ENCODE results near the gene TMEM125. TPM values are rescaled to one million over a fixed set of nuclear protein-coding genes. Genes with fewer than 3 reads are reported as not detected.

Gene TMEM125
- total RNA-seq, 2 donors from 2014 or later: 11.7 to 16.6 TPM

DNA sequence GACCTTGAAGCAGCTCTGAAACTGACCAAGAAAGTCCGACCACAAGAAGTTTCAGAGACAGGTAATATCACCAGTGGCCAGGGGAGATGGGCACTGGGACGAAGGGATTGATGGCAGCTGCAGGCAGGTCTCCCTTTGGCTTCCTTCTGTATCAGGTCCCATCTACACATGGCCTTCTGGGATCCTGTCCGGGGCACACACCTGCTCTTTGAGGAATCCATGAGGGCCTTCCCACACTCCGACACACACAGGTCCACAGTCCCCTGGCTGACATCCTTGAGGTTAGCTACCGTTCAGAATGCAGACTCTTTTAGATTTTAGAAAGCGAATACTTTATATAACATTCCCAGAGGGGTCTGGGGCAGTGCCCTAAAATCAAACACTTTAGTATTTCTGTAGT lies 26.5 kb upstream of the TMEM125 start:
- H3K27me3 ChIP-seq (ENCODE audit: control insufficient read depth, insufficient read depth, low read length, poor library complexity, severe bottlenecking): no peaks in the 10 kb centered on the region
- no peak overlapping the region for H3K4me3 ChIP-seq (ENCODE audit: low read length)
- no peaks in the 10 kb centered on the region for H3K36me3 ChIP-seq (ENCODE audit: control insufficient read depth, insufficient read depth, low read length)
- Mint-ChIP-seq H3K4me1 (no peaks in the 10 kb centered on the region), H3K9me3 (peaks cover 57% of the 10 kb centered on the region), H3K4me3 (no peak overlapping the region), H3K36me3 (ENCODE audit: low read depth) (no peaks in the 10 kb centered on the region), H3K27ac (no peak overlapping the region), H3K27me3 (ENCODE audit: insufficient read depth) (peaks cover 5% of the 10 kb centered on the region)
- DNase-seq: no peak
- 88 to 95% methylated on average over 5 to 6 of the region's 6 CpGs for WGBS, 2 experiments (ENCODE audit: insufficient coverage in 1 of 2, insufficient read length in 1 of 2)
- no peaks in the 10 kb centered on the region for H3K4me1 ChIP-seq (ENCODE audit: control insufficient read depth, insufficient read depth, low read length)
- H3K9ac ChIP-seq (ENCODE audit: extremely low read depth, low read length, poor library complexity, severe bottlenecking): no peak overlapping the region
- peaks cover 26% of the 10 kb centered on the region for H3K9me3 ChIP-seq (ENCODE audit: control insufficient read depth, low read length)
- H3K27ac ChIP-seq (ENCODE audit: low read depth, low read length): no peak overlapping the region
- TF ChIP-seq, protein P1, sequence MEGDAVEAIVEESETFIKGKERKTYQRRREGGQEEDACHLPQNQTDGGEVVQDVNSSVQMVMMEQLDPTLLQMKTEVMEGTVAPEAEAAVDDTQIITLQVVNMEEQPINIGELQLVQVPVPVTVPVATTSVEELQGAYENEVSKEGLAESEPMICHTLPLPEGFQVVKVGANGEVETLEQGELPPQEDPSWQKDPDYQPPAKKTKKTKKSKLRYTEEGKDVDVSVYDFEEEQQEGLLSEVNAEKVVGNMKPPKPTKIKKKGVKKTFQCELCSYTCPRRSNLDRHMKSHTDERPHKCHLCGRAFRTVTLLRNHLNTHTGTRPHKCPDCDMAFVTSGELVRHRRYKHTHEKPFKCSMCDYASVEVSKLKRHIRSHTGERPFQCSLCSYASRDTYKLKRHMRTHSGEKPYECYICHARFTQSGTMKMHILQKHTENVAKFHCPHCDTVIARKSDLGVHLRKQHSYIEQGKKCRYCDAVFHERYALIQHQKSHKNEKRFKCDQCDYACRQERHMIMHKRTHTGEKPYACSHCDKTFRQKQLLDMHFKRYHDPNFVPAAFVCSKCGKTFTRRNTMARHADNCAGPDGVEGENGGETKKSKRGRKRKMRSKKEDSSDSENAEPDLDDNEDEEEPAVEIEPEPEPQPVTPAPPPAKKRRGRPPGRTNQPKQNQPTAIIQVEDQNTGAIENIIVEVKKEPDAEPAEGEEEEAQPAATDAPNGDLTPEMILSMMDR (conservative IDR thresholded peaks at IDR 0.05): no peak

DNA sequence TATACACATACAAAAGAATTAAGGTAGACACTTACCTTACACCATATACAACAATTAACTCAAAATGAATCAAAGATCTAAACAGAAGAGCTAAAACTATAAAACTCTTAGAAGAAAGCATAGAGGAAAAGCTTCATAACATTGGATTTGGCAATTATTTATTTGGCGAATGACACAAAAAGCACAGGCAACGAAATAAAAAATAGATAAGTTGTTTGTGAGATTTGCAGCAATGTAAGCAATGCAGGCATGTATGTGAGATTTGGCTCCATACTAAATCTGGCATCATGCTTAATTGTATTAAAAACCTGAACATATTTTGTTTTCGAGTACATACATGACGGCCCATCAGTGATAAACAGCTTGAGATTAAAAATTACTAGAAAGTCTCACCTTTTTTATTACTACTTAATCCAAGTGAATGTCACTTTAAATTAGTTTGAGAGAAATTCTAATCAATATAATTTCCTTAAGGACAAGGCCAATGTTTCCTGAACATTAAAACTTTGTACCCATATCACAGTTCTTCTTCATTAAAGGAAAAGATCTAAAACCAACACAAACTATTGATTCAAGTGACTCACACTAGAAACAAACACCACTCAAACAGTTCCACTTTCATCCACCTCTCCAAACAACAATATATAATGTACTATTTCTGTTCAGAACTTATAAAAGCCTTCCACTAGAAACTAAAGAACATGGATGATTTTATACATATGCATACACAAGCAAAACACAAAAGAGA lies 23.1 kb upstream of the TMEM125 start:
- no peak overlapping the region for H3K27ac ChIP-seq (ENCODE audit: low read depth, low read length)
- Mint-ChIP-seq H3K9me3 (peaks cover 73% of the 10 kb centered on the region), H3K27me3 (ENCODE audit: insufficient read depth) (peaks cover 9% of the 10 kb centered on the region), H3K4me3 (no peak overlapping the region), H3K4me1 (no peaks in the 10 kb centered on the region), H3K27ac (no peak overlapping the region), H3K36me3 (ENCODE audit: low read depth) (peaks cover 4% of the 10 kb centered on the region)
- H3K27me3 ChIP-seq (ENCODE audit: control insufficient read depth, insufficient read depth, low read length, poor library complexity, severe bottlenecking): no peaks in the 10 kb centered on the region
- no peaks in the 10 kb centered on the region for H3K36me3 ChIP-seq (ENCODE audit: control insufficient read depth, insufficient read depth, low read length)
- WGBS, 2 experiments (ENCODE audit: insufficient coverage in 1 of 2, insufficient read length in 1 of 2): 92 to 97% methylated on average over 2 to 4 of the region's 4 CpGs
- no peak overlapping the region for H3K9ac ChIP-seq (ENCODE audit: extremely low read depth, low read length, poor library complexity, severe bottlenecking)
- peaks cover 44% of the 10 kb centered on the region for H3K9me3 ChIP-seq (ENCODE audit: control insufficient read depth, low read length)
- peak overlapping the region; percentile 51 for H3K4me3 ChIP-seq (ENCODE audit: low read length)
- no peak for DNase-seq
- H3K4me1 ChIP-seq (ENCODE audit: control insufficient read depth, insufficient read depth, low read length): no peaks in the 10 kb centered on the region
- TF ChIP-seq, protein P1 (conservative IDR thresholded peaks at IDR 0.05): no peak

DNA sequence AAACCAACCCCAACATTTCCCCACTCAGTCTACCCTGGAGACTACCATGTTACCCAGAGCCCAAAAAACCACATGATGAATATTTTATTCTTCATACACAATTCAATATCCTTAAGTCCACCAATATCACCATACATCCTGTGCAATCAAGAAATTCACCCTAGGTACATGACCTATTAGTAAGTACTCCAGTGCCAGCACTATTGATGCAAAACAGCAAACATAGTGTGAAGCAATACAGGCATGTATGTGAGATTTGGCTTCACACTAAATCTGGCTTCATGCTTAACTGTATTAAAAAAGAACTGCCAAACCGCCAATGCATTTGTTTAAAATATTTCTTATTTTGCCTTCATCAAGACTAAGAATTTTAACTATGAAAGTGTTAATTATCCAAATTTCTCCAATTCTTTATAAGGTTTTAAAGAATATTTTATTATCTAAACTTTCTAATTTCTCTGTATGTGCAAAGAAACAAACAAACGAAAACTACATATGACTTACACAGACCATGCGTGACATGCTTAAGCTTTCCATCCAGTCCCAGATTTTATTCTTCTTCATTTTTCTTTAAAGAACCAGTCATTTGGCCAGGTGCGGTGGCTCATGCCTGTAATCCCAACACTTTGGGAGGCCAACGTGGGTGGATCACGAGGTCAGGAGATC lies 22.4 kb upstream of the TMEM125 start:
- Histone ChIP-seq H3K36me3 (ENCODE audit: control insufficient read depth, insufficient read depth, low read length) (no peaks in the 10 kb centered on the region), H3K9me3 (ENCODE audit: control insufficient read depth, low read length) (peaks cover 44% of the 10 kb centered on the region), H3K27me3 (ENCODE audit: control insufficient read depth, insufficient read depth, low read length, poor library complexity, severe bottlenecking) (no peaks in the 10 kb centered on the region), H3K4me1 (ENCODE audit: control insufficient read depth, insufficient read depth, low read length) (no peaks in the 10 kb centered on the region), H3K27ac (ENCODE audit: low read depth, low read length) (no peak overlapping the region), H3K4me3 (ENCODE audit: low read length) (peak overlapping the region; percentile 51), H3K9ac (ENCODE audit: extremely low read depth, low read length, poor library complexity, severe bottlenecking) (no peak overlapping the region)
- Mint-ChIP-seq H3K27me3 (ENCODE audit: insufficient read depth) (peaks cover 9% of the 10 kb centered on the region), H3K36me3 (ENCODE audit: low read depth) (peaks cover 4% of the 10 kb centered on the region), H3K4me3 (no peak overlapping the region), H3K4me1 (no peaks in the 10 kb centered on the region), H3K27ac (no peak overlapping the region), H3K9me3 (peaks cover 74% of the 10 kb centered on the region)
- 65 to 78% methylated on average over 4 to 6 of the region's 6 CpGs for WGBS, 2 experiments (ENCODE audit: insufficient coverage in 1 of 2, insufficient read length in 1 of 2)
- no peak for DNase-seq
- TF ChIP-seq, protein P1 (conservative IDR thresholded peaks at IDR 0.05): no peak

All from endodermal cell (in vitro differentiated cells).